DLD1 (cell line): Measurements from ENCODE around the gene ACP2.
"Not testable (repeated sequence)": the region's sequence is repeated elsewhere in the genome, so short reads cannot be mapped to it uniquely, and the experiment has no call there.

Experiments
- in situ Hi-C: cut with HindIII; loops from 2 replicates; pipeline ENCODE4 v1.10.0; 2017; ENCODE audit warnings: low sequenced_read_pairs

Gene ACP2

GRCh38 chr11:47208008-47208552, 40.5 kb downstream of the ACP2 start:
- in situ Hi-C loops, result not testable (repeated sequence)

GRCh38 chr11:47207459-47207858, 41.2 kb downstream of the ACP2 start:
- in situ Hi-C loops, result no loop called here

- in situ Hi-C loops, result not testable (repeated sequence)
These were observed 42.0 kb downstream of the ACP2 start for GRCh38 chr11:47206577-47206976.

- in situ Hi-C loops, result no loop called here
These were observed 44.0 kb downstream of the ACP2 start for GRCh38 chr11:47204637-47204989.

- in situ Hi-C loops, result no loop called here
These were observed 46.0 kb downstream of the ACP2 start for GRCh38 chr11:47202576-47202975.

GRCh38 chr11:47201015-47201414, 47.6 kb downstream of the ACP2 start:
- in situ Hi-C loops, result no loop called here

- in situ Hi-C loops, result not testable (repeated sequence)
These were observed 50.5 kb downstream of the ACP2 start for GRCh38 chr11:47198161-47198560.

- in situ Hi-C loops, result no loop called here
These were observed 56.5 kb downstream of the ACP2 start for GRCh38 chr11:47192111-47192510.

GRCh38 chr11:47191137-47191536, 57.5 kb downstream of the ACP2 start:
- in situ Hi-C loops, result not testable (repeated sequence)
